ENCODE results near the gene POU2F3. TPM values are rescaled to one million over a fixed set of nuclear protein-coding genes. Genes with fewer than 3 reads are reported as not detected.

The POU2F3 gene
- total and polyA plus RNA-seq, 2 of the 4 experiments (the other 2 are of a cell fraction) = under 0.01 to 0.09 TPM

DNA sequence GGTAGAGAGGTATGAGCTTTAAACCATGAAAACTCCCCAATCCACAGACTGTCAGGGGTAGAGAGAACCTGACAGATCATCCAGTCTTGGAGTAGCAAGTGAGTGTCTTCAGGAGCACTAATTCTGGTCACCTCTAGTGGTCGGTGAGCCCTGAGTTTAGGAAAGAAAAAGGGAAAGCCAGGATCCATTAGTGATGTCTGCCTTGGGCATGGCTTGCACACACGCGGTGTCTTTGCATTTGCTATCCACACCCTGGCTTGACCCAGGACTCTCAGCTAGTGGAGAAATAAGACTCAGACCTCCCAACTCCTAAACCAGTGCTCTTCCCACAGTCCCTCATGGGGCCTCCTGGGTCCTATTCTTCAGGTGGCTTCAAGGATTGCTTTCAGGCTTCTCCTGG, 19.3 kb downstream of the POU2F3 start:
- no peaks in the 10 kb centered on the region for H3K9me3 ChIP-seq (ENCODE audit: control insufficient read depth, insufficient read depth, low read length)
- H3K18ac ChIP-seq (ENCODE audit: low read depth, low read length) = no peak overlapping the region
- H3K14ac ChIP-seq (replicated peaks; ENCODE audit: low read depth, low read length) = no peak overlapping the region
- H2BK5ac ChIP-seq (ENCODE audit: low read depth, low read length, poor library complexity, severe bottlenecking) = no peak overlapping the region
- intact Hi-C loops (cut with micrococcal nuclease) (no loop called here), dilution Hi-C loops (cut with HindIII; ENCODE audit: low sequenced_read_pairs, unreplicated experiment) (no loop called here), in situ Hi-C loops (cut with MboI; ENCODE audit: low sequenced_read_pairs) (no loop called here)
- no peak overlapping the region for H3K9ac ChIP-seq (ENCODE audit: low read depth, low read length)
- no peak overlapping the region for H2BK20ac ChIP-seq (ENCODE audit: low read depth, low read length)
- H3K4ac ChIP-seq (ENCODE audit: low read depth, low read length) = no peak overlapping the region
- H3K4me1 ChIP-seq (ENCODE audit: control insufficient read depth, insufficient read depth, low read length) = no peaks in the 10 kb centered on the region
- CTCF ChIA-PET = no interaction called here
- H4K91ac ChIP-seq (ENCODE audit: insufficient read depth, low read depth, low read length) = no peak overlapping the region
- no peak for TF ChIP-seq POLR2A (IDR thresholded peaks at IDR 0.05; ENCODE audit: low read depth, low read length)
- TF ChIP-seq RCOR1 (IDR thresholded peaks at IDR 0.05; ENCODE audit: insufficient replicate concordance, low read length) = no peak
- no peak for TF ChIP-seq MAZ (IDR thresholded peaks at IDR 0.05; ENCODE audit: borderline replicate concordance, low read depth, low read length)
- no peak for TF ChIP-seq FOS (IDR thresholded peaks at IDR 0.05; ENCODE audit: low read depth, low read length)
- TF ChIP-seq, protein P1, sequence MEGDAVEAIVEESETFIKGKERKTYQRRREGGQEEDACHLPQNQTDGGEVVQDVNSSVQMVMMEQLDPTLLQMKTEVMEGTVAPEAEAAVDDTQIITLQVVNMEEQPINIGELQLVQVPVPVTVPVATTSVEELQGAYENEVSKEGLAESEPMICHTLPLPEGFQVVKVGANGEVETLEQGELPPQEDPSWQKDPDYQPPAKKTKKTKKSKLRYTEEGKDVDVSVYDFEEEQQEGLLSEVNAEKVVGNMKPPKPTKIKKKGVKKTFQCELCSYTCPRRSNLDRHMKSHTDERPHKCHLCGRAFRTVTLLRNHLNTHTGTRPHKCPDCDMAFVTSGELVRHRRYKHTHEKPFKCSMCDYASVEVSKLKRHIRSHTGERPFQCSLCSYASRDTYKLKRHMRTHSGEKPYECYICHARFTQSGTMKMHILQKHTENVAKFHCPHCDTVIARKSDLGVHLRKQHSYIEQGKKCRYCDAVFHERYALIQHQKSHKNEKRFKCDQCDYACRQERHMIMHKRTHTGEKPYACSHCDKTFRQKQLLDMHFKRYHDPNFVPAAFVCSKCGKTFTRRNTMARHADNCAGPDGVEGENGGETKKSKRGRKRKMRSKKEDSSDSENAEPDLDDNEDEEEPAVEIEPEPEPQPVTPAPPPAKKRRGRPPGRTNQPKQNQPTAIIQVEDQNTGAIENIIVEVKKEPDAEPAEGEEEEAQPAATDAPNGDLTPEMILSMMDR (conservative IDR thresholded peaks at IDR 0.05; ENCODE audit: low read depth, low read length) = no peak
- TF ChIP-seq CHD1 (IDR thresholded peaks at IDR 0.05; ENCODE audit: low read depth, low read length) = no peak
- no peak for TF ChIP-seq MXI1 (IDR thresholded peaks at IDR 0.05; ENCODE audit: borderline replicate concordance, low read depth, low read length)
- no peak for TF ChIP-seq BHLHE40 (IDR thresholded peaks at IDR 0.05; ENCODE audit: low read depth, low read length)
- no peak for TF ChIP-seq SMC3 (IDR thresholded peaks at IDR 0.05; ENCODE audit: low read depth, low read length)
- TF ChIP-seq RAD21 (IDR thresholded peaks at IDR 0.05; ENCODE audit: low read length) = no peak
- TF ChIP-seq, protein P2, sequence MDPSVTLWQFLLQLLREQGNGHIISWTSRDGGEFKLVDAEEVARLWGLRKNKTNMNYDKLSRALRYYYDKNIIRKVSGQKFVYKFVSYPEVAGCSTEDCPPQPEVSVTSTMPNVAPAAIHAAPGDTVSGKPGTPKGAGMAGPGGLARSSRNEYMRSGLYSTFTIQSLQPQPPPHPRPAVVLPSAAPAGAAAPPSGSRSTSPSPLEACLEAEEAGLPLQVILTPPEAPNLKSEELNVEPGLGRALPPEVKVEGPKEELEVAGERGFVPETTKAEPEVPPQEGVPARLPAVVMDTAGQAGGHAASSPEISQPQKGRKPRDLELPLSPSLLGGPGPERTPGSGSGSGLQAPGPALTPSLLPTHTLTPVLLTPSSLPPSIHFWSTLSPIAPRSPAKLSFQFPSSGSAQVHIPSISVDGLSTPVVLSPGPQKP (IDR thresholded peaks at IDR 0.05; ENCODE audit: borderline replicate concordance, low read depth, low read length) = no peak
- WGBS, 2 experiments (ENCODE audit: extremely low coverage in 2 of 2, insufficient read length in 1 of 2) = 60% methylated on average over 2 of the region's 3 CpGs; no CpG with 5 or more reads in 1 of the 2 experiments
- H3K4me2 ChIP-seq (ENCODE audit: low read depth, low read length) = no peak overlapping the region
- H3K27ac ChIP-seq (ENCODE audit: insufficient read depth, low read length) = no peak overlapping the region
- no peak overlapping the region for H2AFZ ChIP-seq (replicated peaks; ENCODE audit: low read length, poor library complexity)
- no peak overlapping the region for H2AK5ac ChIP-seq (ENCODE audit: low read depth, low read length)
- no peaks in the 10 kb centered on the region for H3K36me3 ChIP-seq (ENCODE audit: control insufficient read depth, insufficient read depth, low read length)
- H4K5ac ChIP-seq (ENCODE audit: low read depth, low read length) = no peak overlapping the region
- no peak overlapping the region for H2BK15ac ChIP-seq (ENCODE audit: low read depth, low read length)
- no peak overlapping the region for H2BK120ac ChIP-seq (ENCODE audit: low read depth, low read length)
- H3K27me3 ChIP-seq (ENCODE audit: control insufficient read depth, insufficient read depth, low read length) = peaks cover 65% of the 10 kb centered on the region
- H4K20me1 ChIP-seq (ENCODE audit: insufficient read depth, low read length) = no peaks in the 10 kb centered on the region
- no peaks in the 10 kb centered on the region for H3K9me1 ChIP-seq (ENCODE audit: insufficient read depth, low read length)
- no TSS peak for BruUV-seq (replicated peaks)
- no peak overlapping the region for H3K4me3 ChIP-seq (ENCODE audit: insufficient read depth, low read depth, low read length)
- no peak overlapping the region for H3K56ac ChIP-seq (ENCODE audit: extremely low read depth, insufficient read depth, low read length)
- POLR2A ChIA-PET (ENCODE audit: unreplicated experiment) = no interaction called here
- no peak overlapping the region for H4K8ac ChIP-seq (ENCODE audit: low read depth in 2 of 2, low read length in 2 of 2)
- no peak overlapping the region for H3K23ac ChIP-seq (ENCODE audit: low read depth, low read length)
- no peak for DNase-seq
- no peak for ATAC-seq (ENCODE audit: low read depth)
- H3K79me1 ChIP-seq (ENCODE audit: low read depth in 1 of 2, low read length in 2 of 2) = no peaks in the 10 kb centered on the region
- no peak overlapping the region for H2AK9ac ChIP-seq (replicated peaks; ENCODE audit: low read depth, low read length, poor library complexity)
